GM18508 (cell line): ENCODE results near the gene HNRNPL.
"Not testable (repeated sequence)": the region's sequence is repeated elsewhere in the genome, so short reads cannot be mapped to it uniquely, and the experiment has no call there.

ENCODE experiments used
- ATAC-seq: cut with Tn5 transposase; IDR thresholded peaks from one replicate; pipeline ENCODE4 v1.9.1; 2021; ENCODE audit warnings: moderate number of reproducible peaks; ENCODE audit not compliant: insufficient read depth, unreplicated experiment

The HNRNPL gene

DNA sequence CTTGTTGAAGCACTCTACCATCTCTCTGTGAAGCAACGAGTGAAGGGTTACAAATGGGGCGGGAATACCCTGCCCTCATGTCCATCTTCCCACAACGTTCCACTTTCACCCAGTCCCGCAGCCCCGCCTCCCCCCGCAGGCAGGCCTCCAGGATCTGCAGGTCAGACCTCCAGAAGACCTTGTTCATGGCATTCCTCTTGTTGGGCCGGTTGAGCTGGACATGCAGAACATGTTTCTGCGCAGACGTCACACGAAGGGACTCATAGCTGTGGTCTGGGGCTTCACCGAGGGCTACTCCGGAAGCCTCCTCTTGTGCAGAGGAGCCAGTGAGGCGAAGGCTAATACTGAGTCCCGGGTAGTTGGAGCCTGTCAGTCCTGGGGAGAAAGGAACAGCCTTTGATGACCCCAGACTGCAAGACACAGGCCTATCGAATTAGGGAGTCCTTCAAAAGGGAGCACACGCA, 18.6 kb downstream of the HNRNPL start:
- no peak for ATAC-seq

- ATAC-seq, result no peak
These were observed 19.6 kb downstream of the HNRNPL start for GRCh38 chr19:38830039-38830733.

DNA sequence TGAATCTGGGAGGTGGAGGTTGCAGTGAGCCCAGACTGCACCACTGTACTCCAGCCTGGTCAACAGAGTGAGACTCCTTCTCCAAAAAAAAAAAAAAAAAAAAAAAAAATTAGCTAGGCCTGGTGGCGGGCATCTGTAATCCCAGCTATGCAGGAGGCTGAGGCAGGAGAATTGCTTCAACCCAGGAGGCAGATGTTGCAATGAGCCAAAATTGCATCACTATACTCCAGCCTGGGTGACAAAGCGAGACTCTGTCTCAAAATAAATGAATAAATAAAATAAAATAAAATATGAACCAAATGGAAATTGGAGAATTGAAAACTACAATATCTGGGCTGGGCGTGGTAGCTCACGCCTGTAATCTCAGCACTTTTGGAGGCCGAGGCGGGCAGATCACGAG, 20.6 kb downstream of the HNRNPL start:
- ATAC-seq, result not testable (repeated sequence)

- ATAC-seq, result no peak
These were observed 22.8 kb downstream of the HNRNPL start for GRCh38 chr19:38826856-38827551.

- not testable (repeated sequence) for ATAC-seq
These were observed 23.9 kb downstream of the HNRNPL start for GRCh38 chr19:38825936-38826335.

GRCh38 chr19:38821230-38821825, 28.5 kb downstream of the HNRNPL start:
- ATAC-seq, result not testable (repeated sequence)

DNA sequence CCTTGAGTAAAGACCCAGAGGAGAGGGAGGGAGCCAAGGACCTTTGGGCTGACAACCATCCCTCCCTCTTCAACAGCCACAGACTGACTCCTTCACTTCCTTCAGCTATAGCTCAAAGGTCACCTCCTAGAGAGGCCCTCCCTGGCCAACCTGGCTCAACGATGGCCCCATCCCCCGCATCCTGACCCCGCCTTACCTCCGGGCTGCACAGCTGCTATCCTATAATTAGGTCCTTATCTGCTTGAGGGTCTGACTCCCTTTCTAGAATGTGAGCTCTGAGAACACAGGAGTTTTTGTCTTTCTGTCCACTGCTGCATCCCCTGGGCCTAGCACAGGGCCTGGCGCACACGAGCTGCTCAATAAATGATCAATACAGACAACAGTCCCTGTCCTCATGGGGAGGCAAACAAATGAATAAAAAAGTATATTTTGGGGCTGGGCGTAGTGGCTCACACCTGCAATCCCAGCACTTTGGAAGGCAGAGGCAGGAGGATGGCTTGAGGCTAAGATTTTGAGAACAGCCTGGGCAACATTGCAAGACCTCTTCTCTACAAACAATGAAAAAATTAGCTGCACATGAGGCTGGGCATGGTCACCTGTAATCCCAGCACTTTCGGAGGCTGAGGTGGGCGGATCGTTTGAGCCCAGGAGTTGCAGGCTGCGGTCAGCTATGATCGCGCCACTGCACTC, 30.4 kb downstream of the HNRNPL start:
- no peak for ATAC-seq

- ATAC-seq, result no peak
These were observed 32.7 kb downstream of the HNRNPL start for GRCh38 chr19:38817081-38817480.

DNA sequence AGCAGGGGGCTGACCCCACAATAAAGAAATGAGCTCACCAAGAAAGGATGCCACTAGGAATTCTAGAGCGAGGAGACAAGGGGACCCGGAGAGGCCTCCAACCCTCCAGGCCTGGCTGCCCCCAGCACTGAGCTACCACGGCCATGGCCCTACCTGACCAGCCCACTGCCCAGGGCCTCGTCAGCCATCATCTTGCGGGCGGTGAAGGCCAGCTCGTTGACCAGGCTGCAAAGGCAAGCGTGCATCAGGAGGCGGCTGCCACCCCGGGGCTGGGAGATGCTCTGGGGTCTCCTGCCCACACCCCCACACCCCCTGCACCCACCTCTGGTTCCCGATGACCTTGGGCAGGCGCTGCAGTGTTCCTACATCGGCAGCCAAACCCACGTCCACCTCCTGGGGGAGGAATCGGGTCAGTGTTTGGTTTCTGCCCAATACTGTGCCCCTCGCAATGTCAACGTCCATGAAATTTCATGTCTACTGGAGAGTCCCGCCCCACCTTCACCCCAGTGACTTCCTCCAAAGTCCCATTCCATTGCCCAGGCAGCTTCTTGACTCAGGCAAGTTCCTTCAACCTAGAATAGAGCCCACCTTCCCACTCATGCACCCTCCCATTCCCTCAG, 33.5 kb downstream of the HNRNPL start:
- no peak for ATAC-seq

- ATAC-seq, result no peak
These were observed 34.5 kb downstream of the HNRNPL start for GRCh38 chr19:38815059-38816001.

GRCh38 chr19:38813932-38814331, 35.9 kb downstream of the HNRNPL start:
- ATAC-seq, result not testable (repeated sequence)

- ATAC-seq, result no peak
These were observed 36.5 kb downstream of the HNRNPL start for GRCh38 chr19:38813323-38813722.

GRCh38 chr19:38812841-38813320, 36.9 kb downstream of the HNRNPL start, which contains the start of gene LGALS4:
Gene LGALS4, minus strand, starts transcription at chr19:38812945. Its CDS starts 59 bp downstream, at chr19:38812886.
- no peak for ATAC-seq

GRCh38 chr19:38812009-38812840, 37.6 kb downstream of the HNRNPL start:
- ATAC-seq, result no peak

DNA sequence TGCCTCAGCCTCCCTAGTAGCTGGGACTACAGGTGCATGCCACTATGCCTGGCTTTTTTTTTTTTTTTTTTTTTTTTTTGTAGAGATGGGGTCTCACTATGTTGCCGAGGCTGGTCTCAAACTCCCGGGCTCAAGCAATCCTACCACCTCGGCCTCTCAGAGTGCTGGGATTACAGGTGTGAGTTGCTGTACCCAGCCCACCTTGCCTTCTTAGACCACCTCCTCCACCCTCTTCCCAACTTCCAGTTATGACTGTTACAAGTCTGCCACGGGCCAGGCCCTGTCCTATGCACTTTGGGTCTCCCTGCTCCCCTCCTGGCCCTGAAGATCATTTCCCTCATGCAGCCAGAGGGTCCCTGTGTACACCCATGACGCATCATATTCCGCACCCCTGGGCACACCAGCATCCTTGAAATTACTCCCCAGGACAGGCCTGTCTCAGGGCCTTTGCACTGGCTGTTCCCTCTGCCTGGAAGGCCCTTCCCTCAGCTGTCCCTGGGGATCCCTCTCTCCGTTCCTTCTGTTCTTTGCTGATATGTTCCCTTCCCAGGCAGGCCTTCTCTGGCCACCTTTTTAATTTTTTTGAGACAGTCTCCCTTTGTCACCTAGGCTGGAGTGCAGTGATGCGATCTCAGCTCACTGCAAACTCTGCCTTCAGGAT, 40.1 kb downstream of the HNRNPL start:
- no peak for ATAC-seq

DNA sequence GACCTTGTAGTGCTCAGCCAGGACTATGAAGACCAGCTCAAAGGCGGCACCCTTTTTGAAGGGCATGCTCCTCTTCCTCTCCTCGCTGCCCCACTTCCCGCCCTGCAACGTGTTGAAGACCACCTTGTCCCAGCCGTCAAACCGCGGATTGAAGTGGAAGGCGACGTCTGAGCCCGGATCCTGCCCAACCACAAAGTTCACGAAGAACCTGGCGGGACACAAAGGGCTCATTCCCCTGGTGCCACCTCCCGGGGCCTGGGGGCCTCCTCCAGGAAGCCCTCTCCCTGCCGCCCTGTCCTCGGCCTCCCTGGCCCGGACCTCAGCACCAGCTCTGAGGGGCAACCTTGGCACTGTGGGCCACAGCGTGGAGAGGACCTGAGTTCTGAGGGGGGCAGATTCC, 41.0 kb downstream of the HNRNPL start:
- no peak for ATAC-seq

DNA sequence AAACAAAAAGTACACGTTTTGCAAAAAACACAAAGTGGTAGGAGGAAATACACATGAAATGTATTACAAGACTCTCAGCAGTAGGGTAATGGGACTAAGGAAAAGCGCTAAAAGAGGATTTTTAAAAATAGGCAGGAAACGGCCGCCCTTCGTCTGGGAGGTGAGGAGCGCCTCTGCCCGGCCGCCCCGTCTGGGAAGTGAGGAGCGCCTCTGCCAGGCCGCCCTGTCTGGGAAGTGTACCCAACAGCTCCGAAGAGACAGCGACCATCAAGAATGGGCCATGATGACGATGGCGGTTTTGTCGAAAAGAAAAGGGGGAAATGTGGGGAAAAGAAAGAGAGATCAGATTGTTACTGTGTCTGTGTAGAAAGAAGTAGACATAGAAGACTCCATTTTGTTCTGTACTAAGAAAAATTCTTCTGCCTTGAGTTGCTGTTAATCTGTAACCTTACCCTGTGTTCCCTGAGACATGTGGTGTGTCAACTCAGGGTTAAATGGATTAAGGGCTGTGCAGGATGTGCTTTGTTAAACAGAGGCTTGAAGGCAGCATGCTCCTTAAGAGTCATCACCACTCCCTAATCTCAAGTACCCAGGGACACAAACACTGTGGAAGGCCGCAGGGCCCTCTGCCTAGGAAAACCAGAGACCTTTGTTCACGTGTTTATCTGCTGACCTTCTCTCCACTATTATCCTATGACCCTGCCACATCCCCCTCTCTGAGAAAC, 42.2 kb downstream of the HNRNPL start:
- ATAC-seq, result not testable (repeated sequence)
